ENCODE results near the gene RTTN. TPM values are rescaled to one million over a fixed set of nuclear protein-coding genes. Genes with fewer than 3 reads are reported as not detected.

The RTTN gene
- total and polyA plus RNA-seq, 9 of the 15 experiments (the other 6 are each of a cell fraction or from before 2014, with no cell fraction given), result 3.1 to 18.3 (median 10.6) TPM

- no peaks in the 10 kb centered on the region for H4K20me1 ChIP-seq (replicated peaks; ENCODE audit: control insufficient read depth, insufficient read depth, low read length)
- H3K4me1 ChIP-seq (replicated peaks in 1 of 2; ENCODE audit: control insufficient read depth in 2 of 2, insufficient read depth in 2 of 2, low read length in 2 of 2), result no peaks in the 10 kb centered on the region
- H3K79me2 ChIP-seq (ENCODE audit: control insufficient read depth, insufficient read depth, low read length), result no peaks in the 10 kb centered on the region
- BruUV-seq (replicated peaks), result no TSS peak
- H3K9ac ChIP-seq (ENCODE audit: insufficient read depth in 1 of 2, low read depth in 2 of 2, low read length in 2 of 2), result no peak overlapping the region
- DNase-seq (ENCODE audit: extremely low read depth in 1 of 4, low spot score in 3 of 4), result no peak
- H3K9me3 ChIP-seq (replicated peaks; ENCODE audit: control insufficient read depth, insufficient read depth, low read depth, low read length), result no peaks in the 10 kb centered on the region
- no peaks in the 10 kb centered on the region for H3K9me1 ChIP-seq (ENCODE audit: control insufficient read depth, insufficient read depth, low read length)
- H3K27ac ChIP-seq (ENCODE audit: extremely low read depth, low read depth, low read length), result no peak overlapping the region
- POLR2A ChIA-PET, result no interaction called here
- 75% methylated on average over 1 of the region's 1 CpG for WGBS (ENCODE audit: insufficient coverage, low coverage, missing lambda C conversion rate)
- no peak overlapping the region for H3K4me3 ChIP-seq
- H3K36me3 ChIP-seq (ENCODE audit: control insufficient read depth, insufficient read depth, low read length), result peaks cover 3% of the 10 kb centered on the region; the same call in 1 of the 3 replicates
- TF ChIP-seq TEAD1 (CRISPR knock-in tag; IDR thresholded peaks at IDR 0.05) (no peak), ARID1B (IDR thresholded peaks at IDR 0.05) (no peak), RCOR1 (IDR thresholded peaks at IDR 0.05; ENCODE audit: borderline replicate concordance in 1 of 2, low read depth in 2 of 2, low read length in 2 of 2) (no peak), ARID2 (IDR thresholded peaks at IDR 0.05) (no peak), TSC22D4 (tag; IDR thresholded peaks at IDR 0.05) (no peak), ZNF175 (CRISPR knock-in tag; IDR thresholded peaks at IDR 0.05; ENCODE audit: low read depth) (no peak), SMAD1 (IDR thresholded peaks at IDR 0.05; ENCODE audit: low read depth, low read length, partially characterized antibody) (no peak), MBD1 (CRISPR knock-in tag; IDR thresholded peaks at IDR 0.05) (no peak), RB1 (IDR thresholded peaks at IDR 0.05; ENCODE audit: low read depth) (no peak), ZNF140 (CRISPR knock-in tag; IDR thresholded peaks at IDR 0.05) (no peak), CLOCK (CRISPR knock-in tag; IDR thresholded peaks at IDR 0.05; ENCODE audit: borderline replicate concordance) (no peak), CBX8 (IDR thresholded peaks at IDR 0.05; ENCODE audit: borderline replicate concordance, extremely low read depth, low read depth, low read length, poor library complexity, severe bottlenecking) (no peak), JUNB (CRISPR knock-in tag; conservative IDR thresholded peaks at IDR 0.05) (no peak), ZBTB43 (CRISPR knock-in tag; IDR thresholded peaks at IDR 0.05) (no peak)
- no peak for ATAC-seq
- in situ Hi-C loops (cut with MboI) (no loop called here), intact Hi-C loops (cut with micrococcal nuclease) (no loop called here)
- H3K27me3 ChIP-seq (ENCODE audit: control insufficient read depth in 2 of 2, insufficient read depth in 2 of 2, low read length in 2 of 2), result no peaks in the 10 kb centered on the region
- no peak for FAIRE-seq
- H3K4me2 ChIP-seq (ENCODE audit: insufficient read depth, low read length), result no peak overlapping the region
- no peak overlapping the region for H2AFZ ChIP-seq (ENCODE audit: low read depth, low read length)
- CTCF ChIA-PET (ENCODE audit: low intra/inter-chr PET ratio), result no interaction called here
Observed at GRCh38 chr18:70139138-70139537, 66.3 kb downstream of the RTTN start.
